Liver (tissue), 3 donors: ENCODE results near the gene PDGFA.

Experiments
- ATF3 ChIP-seq: IDR thresholded peaks from 2 replicates; pipeline ENCODE4 v1.6.1; 2016; ENCODE audit warnings: antibody characterized with exemption
- YY1 ChIP-seq: IDR thresholded peaks from 2 replicates; pipeline ENCODE4 v1.6.1; 2016; ENCODE audit warnings: antibody characterized with exemption, mild to moderate bottlenecking
- TF ChIP-seq, protein P1 (sequence below): fragments of 150-350 bp; IDR thresholded peaks from 2 replicates; pipeline ENCODE4 v1.5.1; 2017; ENCODE audit warnings: improper control_type of control experiment, low read depth, low read length; ENCODE audit not compliant: missing input control
- TF ChIP-seq, protein P2 (sequence below): IDR thresholded peaks from 2 replicates; pipeline ENCODE4 v1.6.1; 2016; ENCODE audit warnings: antibody characterized with exemption
- TF ChIP-seq, protein P3 (sequence below): IDR thresholded peaks from 2 replicates; pipeline ENCODE4 v1.6.1; 2016; ENCODE audit warnings: antibody characterized with exemption, mild to moderate bottlenecking
- donor health status: healthy.
- donor health status: healthy.

GRCh38 chr7:531777-532176, 12.1 kb upstream of the PDGFA start:
- no peak for TF ChIP-seq YY1
- TF ChIP-seq, protein P1, sequence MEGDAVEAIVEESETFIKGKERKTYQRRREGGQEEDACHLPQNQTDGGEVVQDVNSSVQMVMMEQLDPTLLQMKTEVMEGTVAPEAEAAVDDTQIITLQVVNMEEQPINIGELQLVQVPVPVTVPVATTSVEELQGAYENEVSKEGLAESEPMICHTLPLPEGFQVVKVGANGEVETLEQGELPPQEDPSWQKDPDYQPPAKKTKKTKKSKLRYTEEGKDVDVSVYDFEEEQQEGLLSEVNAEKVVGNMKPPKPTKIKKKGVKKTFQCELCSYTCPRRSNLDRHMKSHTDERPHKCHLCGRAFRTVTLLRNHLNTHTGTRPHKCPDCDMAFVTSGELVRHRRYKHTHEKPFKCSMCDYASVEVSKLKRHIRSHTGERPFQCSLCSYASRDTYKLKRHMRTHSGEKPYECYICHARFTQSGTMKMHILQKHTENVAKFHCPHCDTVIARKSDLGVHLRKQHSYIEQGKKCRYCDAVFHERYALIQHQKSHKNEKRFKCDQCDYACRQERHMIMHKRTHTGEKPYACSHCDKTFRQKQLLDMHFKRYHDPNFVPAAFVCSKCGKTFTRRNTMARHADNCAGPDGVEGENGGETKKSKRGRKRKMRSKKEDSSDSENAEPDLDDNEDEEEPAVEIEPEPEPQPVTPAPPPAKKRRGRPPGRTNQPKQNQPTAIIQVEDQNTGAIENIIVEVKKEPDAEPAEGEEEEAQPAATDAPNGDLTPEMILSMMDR: no peak
- TF ChIP-seq ATF3: no peak
- TF ChIP-seq, protein P2, sequence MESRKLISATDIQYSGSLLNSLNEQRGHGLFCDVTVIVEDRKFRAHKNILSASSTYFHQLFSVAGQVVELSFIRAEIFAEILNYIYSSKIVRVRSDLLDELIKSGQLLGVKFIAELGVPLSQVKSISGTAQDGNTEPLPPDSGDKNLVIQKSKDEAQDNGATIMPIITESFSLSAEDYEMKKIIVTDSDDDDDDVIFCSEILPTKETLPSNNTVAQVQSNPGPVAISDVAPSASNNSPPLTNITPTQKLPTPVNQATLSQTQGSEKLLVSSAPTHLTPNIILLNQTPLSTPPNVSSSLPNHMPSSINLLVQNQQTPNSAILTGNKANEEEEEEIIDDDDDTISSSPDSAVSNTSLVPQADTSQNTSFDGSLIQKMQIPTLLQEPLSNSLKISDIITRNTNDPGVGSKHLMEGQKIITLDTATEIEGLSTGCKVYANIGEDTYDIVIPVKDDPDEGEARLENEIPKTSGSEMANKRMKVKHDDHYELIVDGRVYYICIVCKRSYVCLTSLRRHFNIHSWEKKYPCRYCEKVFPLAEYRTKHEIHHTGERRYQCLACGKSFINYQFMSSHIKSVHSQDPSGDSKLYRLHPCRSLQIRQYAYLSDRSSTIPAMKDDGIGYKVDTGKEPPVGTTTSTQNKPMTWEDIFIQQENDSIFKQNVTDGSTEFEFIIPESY: no peak
- TF ChIP-seq, protein P3, sequence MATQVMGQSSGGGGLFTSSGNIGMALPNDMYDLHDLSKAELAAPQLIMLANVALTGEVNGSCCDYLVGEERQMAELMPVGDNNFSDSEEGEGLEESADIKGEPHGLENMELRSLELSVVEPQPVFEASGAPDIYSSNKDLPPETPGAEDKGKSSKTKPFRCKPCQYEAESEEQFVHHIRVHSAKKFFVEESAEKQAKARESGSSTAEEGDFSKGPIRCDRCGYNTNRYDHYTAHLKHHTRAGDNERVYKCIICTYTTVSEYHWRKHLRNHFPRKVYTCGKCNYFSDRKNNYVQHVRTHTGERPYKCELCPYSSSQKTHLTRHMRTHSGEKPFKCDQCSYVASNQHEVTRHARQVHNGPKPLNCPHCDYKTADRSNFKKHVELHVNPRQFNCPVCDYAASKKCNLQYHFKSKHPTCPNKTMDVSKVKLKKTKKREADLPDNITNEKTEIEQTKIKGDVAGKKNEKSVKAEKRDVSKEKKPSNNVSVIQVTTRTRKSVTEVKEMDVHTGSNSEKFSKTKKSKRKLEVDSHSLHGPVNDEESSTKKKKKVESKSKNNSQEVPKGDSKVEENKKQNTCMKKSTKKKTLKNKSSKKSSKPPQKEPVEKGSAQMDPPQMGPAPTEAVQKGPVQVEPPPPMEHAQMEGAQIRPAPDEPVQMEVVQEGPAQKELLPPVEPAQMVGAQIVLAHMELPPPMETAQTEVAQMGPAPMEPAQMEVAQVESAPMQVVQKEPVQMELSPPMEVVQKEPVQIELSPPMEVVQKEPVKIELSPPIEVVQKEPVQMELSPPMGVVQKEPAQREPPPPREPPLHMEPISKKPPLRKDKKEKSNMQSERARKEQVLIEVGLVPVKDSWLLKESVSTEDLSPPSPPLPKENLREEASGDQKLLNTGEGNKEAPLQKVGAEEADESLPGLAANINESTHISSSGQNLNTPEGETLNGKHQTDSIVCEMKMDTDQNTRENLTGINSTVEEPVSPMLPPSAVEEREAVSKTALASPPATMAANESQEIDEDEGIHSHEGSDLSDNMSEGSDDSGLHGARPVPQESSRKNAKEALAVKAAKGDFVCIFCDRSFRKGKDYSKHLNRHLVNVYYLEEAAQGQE: no peak
